ENCODE results near the gene CRY2. TPM values are rescaled to one million over a fixed set of nuclear protein-coding genes. Genes with fewer than 3 reads are reported as not detected.

Gene CRY2
- total and polyA plus RNA-seq, 2 experiments from 2014 or later, result 9.5 to 15.4 TPM

- TF ChIP-seq ZNF462 (CRISPR knock-in tag; IDR thresholded peaks at IDR 0.05) (0 out of 2 replicates have a peak, but pooled peaks have one; percentile 36), JUNB (IDR thresholded peaks at IDR 0.05; ENCODE audit: unreplicated experiment) (no peak), NANOG (IDR thresholded peaks at IDR 0.05; ENCODE audit: borderline replicate concordance) (no peak), CREB1 (CRISPR knock-in tag; IDR thresholded peaks at IDR 0.05; ENCODE audit: low read depth) (0 out of 2 replicates have a peak, but pooled peaks have one; percentile 14)
These were observed 25.5 kb downstream of the CRY2 start (continued) for GRCh38 chr11:45872651-45873356.

DNA sequence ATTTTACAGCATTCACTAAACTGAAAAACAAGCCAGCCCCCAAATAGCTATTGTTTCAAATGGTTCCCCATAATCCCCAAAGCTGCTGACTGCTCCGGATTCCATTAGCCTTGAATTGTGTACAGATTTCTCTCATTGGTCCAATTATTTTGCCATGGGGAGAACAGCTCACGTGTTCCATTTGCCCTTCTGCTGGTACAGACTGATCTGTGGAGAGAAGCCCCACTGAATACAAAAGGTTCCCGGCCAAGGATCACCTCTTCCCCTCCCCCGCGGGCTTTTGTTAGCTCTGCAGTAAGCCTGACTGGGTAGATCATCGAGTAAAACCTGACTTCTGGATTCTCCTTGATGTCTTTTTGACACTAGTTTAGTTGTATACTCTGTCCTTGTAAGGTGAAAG, 29.1 kb downstream of the CRY2 start:
- Mint-ChIP-seq H3K9me3 (no peaks in the 10 kb centered on the region), H3K4me1 (peaks cover 27% of the 10 kb centered on the region), H3K4me3 (no peak overlapping the region), H3K27ac (no peak overlapping the region), H3K36me3 (ENCODE audit: low read depth) (peaks cover under 1% of the 10 kb centered on the region; the same call in 1 of the 3 replicates), H3K27me3 (ENCODE audit: insufficient read depth, low read depth, poor library complexity) (peaks cover 6% of the 10 kb centered on the region)
- peaks cover 19% of the 10 kb centered on the region for H3K4me1 ChIP-seq (ENCODE audit: insufficient read depth)
- DNase-seq (ENCODE audit: low spot score), result peak; percentile 68
- H3K36me3 ChIP-seq (ENCODE audit: insufficient read depth), result no peaks in the 10 kb centered on the region
- no peaks in the 10 kb centered on the region for H4K20me1 ChIP-seq (replicated peaks; ENCODE audit: insufficient read depth)
- H3F3A ChIP-seq (replicated peaks; ENCODE audit: low read depth), result peaks cover 4% of the 10 kb centered on the region; the same call in 1 of the 2 replicates
- H3K4me3 ChIP-seq, result no peak overlapping the region
- H3K9me2 ChIP-seq (ENCODE audit: insufficient read depth), result no peaks in the 10 kb centered on the region
- no peak overlapping the region for H2AFZ ChIP-seq
- no peaks in the 10 kb centered on the region for H3K27me3 ChIP-seq (ENCODE audit: insufficient read depth)
- no peaks in the 10 kb centered on the region for H3K79me2 ChIP-seq (replicated peaks; ENCODE audit: insufficient read depth)
- peak; percentile 62 for ATAC-seq
- peak overlapping the region; percentile 61 for H3K4me2 ChIP-seq
- H3K27ac ChIP-seq (ENCODE audit: low read depth), result no peak overlapping the region
- TF ChIP-seq ZNF331 (CRISPR knock-in tag; IDR thresholded peaks at IDR 0.05; ENCODE audit: low read depth), result no peak
- TF ChIP-seq, protein P1, sequence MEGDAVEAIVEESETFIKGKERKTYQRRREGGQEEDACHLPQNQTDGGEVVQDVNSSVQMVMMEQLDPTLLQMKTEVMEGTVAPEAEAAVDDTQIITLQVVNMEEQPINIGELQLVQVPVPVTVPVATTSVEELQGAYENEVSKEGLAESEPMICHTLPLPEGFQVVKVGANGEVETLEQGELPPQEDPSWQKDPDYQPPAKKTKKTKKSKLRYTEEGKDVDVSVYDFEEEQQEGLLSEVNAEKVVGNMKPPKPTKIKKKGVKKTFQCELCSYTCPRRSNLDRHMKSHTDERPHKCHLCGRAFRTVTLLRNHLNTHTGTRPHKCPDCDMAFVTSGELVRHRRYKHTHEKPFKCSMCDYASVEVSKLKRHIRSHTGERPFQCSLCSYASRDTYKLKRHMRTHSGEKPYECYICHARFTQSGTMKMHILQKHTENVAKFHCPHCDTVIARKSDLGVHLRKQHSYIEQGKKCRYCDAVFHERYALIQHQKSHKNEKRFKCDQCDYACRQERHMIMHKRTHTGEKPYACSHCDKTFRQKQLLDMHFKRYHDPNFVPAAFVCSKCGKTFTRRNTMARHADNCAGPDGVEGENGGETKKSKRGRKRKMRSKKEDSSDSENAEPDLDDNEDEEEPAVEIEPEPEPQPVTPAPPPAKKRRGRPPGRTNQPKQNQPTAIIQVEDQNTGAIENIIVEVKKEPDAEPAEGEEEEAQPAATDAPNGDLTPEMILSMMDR (conservative IDR thresholded peaks at IDR 0.05; ENCODE audit: low read depth in 2 of 2), result no peak
- no peak for TF ChIP-seq ZNF462 (CRISPR knock-in tag; IDR thresholded peaks at IDR 0.05)
- no peak for TF ChIP-seq CREB1 (CRISPR knock-in tag; IDR thresholded peaks at IDR 0.05; ENCODE audit: low read depth)

All from GM23338 (cell line).